ENCODE results near the gene PRMT3.

- TF ChIP-seq MAX (IDR thresholded peaks at IDR 0.05) (no peak), RAD21 (IDR thresholded peaks at IDR 0.05; ENCODE audit: low read depth) (no peak), EGR1 (IDR thresholded peaks at IDR 0.05) (no peak), EP300 (IDR thresholded peaks at IDR 0.05; ENCODE audit: borderline replicate concordance) (no peak), REST (IDR thresholded peaks at IDR 0.05; ENCODE audit: low read depth) (no peak), TAF1 (IDR thresholded peaks at IDR 0.05; ENCODE audit: low read depth) (no peak), YY1 (IDR thresholded peaks at IDR 0.05; ENCODE audit: low read depth) (no peak), CEBPB (IDR thresholded peaks at IDR 0.05) (no peak)
- TF ChIP-seq, protein P1, sequence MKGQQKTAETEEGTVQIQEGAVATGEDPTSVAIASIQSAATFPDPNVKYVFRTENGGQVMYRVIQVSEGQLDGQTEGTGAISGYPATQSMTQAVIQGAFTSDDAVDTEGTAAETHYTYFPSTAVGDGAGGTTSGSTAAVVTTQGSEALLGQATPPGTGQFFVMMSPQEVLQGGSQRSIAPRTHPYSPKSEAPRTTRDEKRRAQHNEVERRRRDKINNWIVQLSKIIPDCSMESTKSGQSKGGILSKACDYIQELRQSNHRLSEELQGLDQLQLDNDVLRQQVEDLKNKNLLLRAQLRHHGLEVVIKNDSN (IDR thresholded peaks at IDR 0.05), result no peak
These were observed 35.7 kb upstream of the PRMT3 start for GRCh38 chr11:20351751-20352262.

Measured in Ishikawa (cell line).